ENCODE results near the gene FGD5.
"Not testable (repeated sequence)": the region's sequence is repeated elsewhere in the genome, so short reads cannot be mapped to it uniquely, and the experiment has no call there.

FGD5 gene

GRCh38 chr3:14892226-14892625, 73.5 kb downstream of the FGD5 start:
- Histone ChIP-seq H3K4me1 (ENCODE audit: control insufficient read depth, insufficient read depth, low read length, poor library complexity, severe bottlenecking) (no peaks in the 10 kb centered on the region), H3K36me3 (ENCODE audit: control insufficient read depth, insufficient read depth, low read length) (no peaks in the 10 kb centered on the region), H3K4me3 (ENCODE audit: extremely low read depth, insufficient read depth, low read length, poor library complexity, severe bottlenecking) (no peak overlapping the region), H3K9me3 (ENCODE audit: control insufficient read depth, low read length) (no peaks in the 10 kb centered on the region), H3K27ac (ENCODE audit: low read depth, low read length, severe bottlenecking) (no peak overlapping the region)
- 86 to 89% methylated on average over 10 to 11 of the region's 11 CpGs for WGBS, 2 experiments (ENCODE audit: insufficient coverage in 2 of 2)

- H3K4me3 ChIP-seq (ENCODE audit: extremely low read depth, insufficient read depth, low read length, poor library complexity, severe bottlenecking): no peak overlapping the region
- WGBS, 2 experiments (ENCODE audit: insufficient coverage in 2 of 2): no CpG with 5 or more reads among the region's 2 CpGs
- no peaks in the 10 kb centered on the region for H3K9me3 ChIP-seq (ENCODE audit: control insufficient read depth, low read length)
- H3K36me3 ChIP-seq (ENCODE audit: control insufficient read depth, insufficient read depth, low read length): no peaks in the 10 kb centered on the region
- H3K27ac ChIP-seq (ENCODE audit: low read depth, low read length, severe bottlenecking): no peak overlapping the region
- no peaks in the 10 kb centered on the region for H3K4me1 ChIP-seq (ENCODE audit: control insufficient read depth, insufficient read depth, low read length, poor library complexity, severe bottlenecking)
Observed at GRCh38 chr3:14894085-14894484, 75.3 kb downstream of the FGD5 start.

GRCh38 chr3:14897266-14897665, 78.5 kb downstream of the FGD5 start:
- 83 to 88% methylated on average over 2 to 4 of the region's 4 CpGs for WGBS, 2 experiments (ENCODE audit: insufficient coverage in 2 of 2)
- Histone ChIP-seq H3K27ac (ENCODE audit: low read depth, low read length, severe bottlenecking) (no peak overlapping the region), H3K4me1 (ENCODE audit: control insufficient read depth, insufficient read depth, low read length, poor library complexity, severe bottlenecking) (no peaks in the 10 kb centered on the region), H3K36me3 (ENCODE audit: control insufficient read depth, insufficient read depth, low read length) (peaks cover 4% of the 10 kb centered on the region), H3K4me3 (ENCODE audit: extremely low read depth, insufficient read depth, low read length, poor library complexity, severe bottlenecking) (no peak overlapping the region), H3K9me3 (ENCODE audit: control insufficient read depth, low read length) (no peaks in the 10 kb centered on the region)

GRCh38 chr3:14898929-14899328, 80.2 kb downstream of the FGD5 start:
- no peak overlapping the region for H3K4me3 ChIP-seq (ENCODE audit: extremely low read depth, insufficient read depth, low read length, poor library complexity, severe bottlenecking)
- 76 to 86% methylated on average over 7 of the region's 7 CpGs for WGBS, 2 experiments (ENCODE audit: insufficient coverage in 2 of 2)

GRCh38 chr3:14899993-14900618, 81.3 kb downstream of the FGD5 start:
- Histone ChIP-seq H3K4me1 (ENCODE audit: control insufficient read depth, insufficient read depth, low read length, poor library complexity, severe bottlenecking) (no peaks in the 10 kb centered on the region), H3K36me3 (ENCODE audit: control insufficient read depth, insufficient read depth, low read length) (peaks cover 12% of the 10 kb centered on the region), H3K9me3 (ENCODE audit: control insufficient read depth, low read length) (no peaks in the 10 kb centered on the region), H3K4me3 (ENCODE audit: extremely low read depth, insufficient read depth, low read length, poor library complexity, severe bottlenecking) (no peak overlapping the region), H3K27ac (ENCODE audit: low read depth, low read length, severe bottlenecking) (no peak overlapping the region)
- WGBS, 2 experiments (ENCODE audit: insufficient coverage in 2 of 2): 76 to 79% methylated on average over 7 to 9 of the region's 9 CpGs

More at GRCh38 chr3:14898929-14899328, 80.2 kb downstream of the FGD5 start:
- no peaks in the 10 kb centered on the region for H3K9me3 ChIP-seq (ENCODE audit: control insufficient read depth, low read length)
- H3K4me1 ChIP-seq (ENCODE audit: control insufficient read depth, insufficient read depth, low read length, poor library complexity, severe bottlenecking): no peaks in the 10 kb centered on the region
- no peak overlapping the region for H3K27ac ChIP-seq (ENCODE audit: low read depth, low read length, severe bottlenecking)
- H3K36me3 ChIP-seq (ENCODE audit: control insufficient read depth, insufficient read depth, low read length): peaks cover 10% of the 10 kb centered on the region

- H3K36me3 ChIP-seq (ENCODE audit: control insufficient read depth, insufficient read depth, low read length): peaks cover 18% of the 10 kb centered on the region
- H3K27ac ChIP-seq (ENCODE audit: low read depth, low read length, severe bottlenecking): no peak overlapping the region
- H3K9me3 ChIP-seq (ENCODE audit: control insufficient read depth, low read length): no peaks in the 10 kb centered on the region
- H3K4me1 ChIP-seq (ENCODE audit: control insufficient read depth, insufficient read depth, low read length, poor library complexity, severe bottlenecking): no peaks in the 10 kb centered on the region
- no peak overlapping the region for H3K4me3 ChIP-seq (ENCODE audit: extremely low read depth, insufficient read depth, low read length, poor library complexity, severe bottlenecking)
- 71 to 77% methylated on average over 12 to 15 of the region's 15 CpGs for WGBS, 2 experiments (ENCODE audit: insufficient coverage in 2 of 2)
Observed at GRCh38 chr3:14900881-14901873, 82.4 kb downstream of the FGD5 start.

GRCh38 chr3:14902719-14903118, 84.0 kb downstream of the FGD5 start:
- peaks cover 26% of the 10 kb centered on the region for H3K36me3 ChIP-seq (ENCODE audit: control insufficient read depth, insufficient read depth, low read length)
- no peak overlapping the region for H3K27ac ChIP-seq (ENCODE audit: low read depth, low read length, severe bottlenecking)
- no peaks in the 10 kb centered on the region for H3K4me1 ChIP-seq (ENCODE audit: control insufficient read depth, insufficient read depth, low read length, poor library complexity, severe bottlenecking)
- no peaks in the 10 kb centered on the region for H3K9me3 ChIP-seq (ENCODE audit: control insufficient read depth, low read length)
- H3K4me3 ChIP-seq (ENCODE audit: extremely low read depth, insufficient read depth, low read length, poor library complexity, severe bottlenecking): no peak overlapping the region
- 73 to 85% methylated on average over 4 to 7 of the region's 7 CpGs for WGBS, 2 experiments (ENCODE audit: insufficient coverage in 2 of 2)

GRCh38 chr3:14903501-14903900, 84.7 kb downstream of the FGD5 start:
- WGBS, 2 experiments (ENCODE audit: insufficient coverage in 2 of 2): 100% methylated on average over 1 of the region's 3 CpGs; no CpG with 5 or more reads in 1 of the 2 experiments
- H3K27ac ChIP-seq (ENCODE audit: low read depth, low read length, severe bottlenecking); H3K4me3 ChIP-seq (ENCODE audit: extremely low read depth, insufficient read depth, low read length, poor library complexity, severe bottlenecking); H3K4me1 ChIP-seq (ENCODE audit: control insufficient read depth, insufficient read depth, low read length, poor library complexity, severe bottlenecking); H3K9me3 ChIP-seq (ENCODE audit: control insufficient read depth, low read length): not testable (repeated sequence)
- H3K36me3 ChIP-seq (ENCODE audit: control insufficient read depth, insufficient read depth, low read length): peaks cover 26% of the 10 kb centered on the region

- Histone ChIP-seq H3K36me3 (ENCODE audit: control insufficient read depth, insufficient read depth, low read length) (peaks cover 23% of the 10 kb centered on the region), H3K27ac (ENCODE audit: low read depth, low read length, severe bottlenecking) (no peak overlapping the region), H3K9me3 (ENCODE audit: control insufficient read depth, low read length) (no peaks in the 10 kb centered on the region), H3K4me3 (ENCODE audit: extremely low read depth, insufficient read depth, low read length, poor library complexity, severe bottlenecking) (no peak overlapping the region), H3K4me1 (ENCODE audit: control insufficient read depth, insufficient read depth, low read length, poor library complexity, severe bottlenecking) (no peaks in the 10 kb centered on the region)
- WGBS, 2 experiments (ENCODE audit: insufficient coverage in 2 of 2): 93 to 100% methylated on average over 1 to 4 of the region's 6 CpGs
Observed at GRCh38 chr3:14905055-14905657, 86.4 kb downstream of the FGD5 start.

GRCh38 chr3:14906355-14906971, 87.7 kb downstream of the FGD5 start:
- Histone ChIP-seq H3K36me3 (ENCODE audit: control insufficient read depth, insufficient read depth, low read length) (peaks cover 28% of the 10 kb centered on the region), H3K9me3 (ENCODE audit: control insufficient read depth, low read length) (no peaks in the 10 kb centered on the region), H3K27ac (ENCODE audit: low read depth, low read length, severe bottlenecking) (no peak overlapping the region), H3K4me3 (ENCODE audit: extremely low read depth, insufficient read depth, low read length, poor library complexity, severe bottlenecking) (no peak overlapping the region), H3K4me1 (ENCODE audit: control insufficient read depth, insufficient read depth, low read length, poor library complexity, severe bottlenecking) (no peaks in the 10 kb centered on the region)
- 93 to 97% methylated on average over 10 to 11 of the region's 11 CpGs for WGBS, 2 experiments (ENCODE audit: insufficient coverage in 2 of 2)

Measured in mesodermal cell (in vitro differentiated cells).